Spleen (tissue), 11 donors: ENCODE data around the gene SMPDL3B. TPM values are rescaled to one million over a fixed set of nuclear protein-coding genes. Genes with fewer than 3 reads are reported as not detected.
A peak's percentile ranks its signal among the peaks of the same experiment; 100 is the strongest.

Experiments
- DNase-seq: peaks from one replicate; pipeline ENCODE4 v3.0.0-alpha.2; 2020
- H3K27ac ChIP-seq, 8 donors: fragments of 200-600 bp; sonication (generic) in 7 of 8; 1 replicate in 4 of 8; 2 replicates in 4 of 8; pipeline versions ENCODE4 v1.5.0 to v1.8.0; 2016 to 2021; ENCODE audit warnings: inconsistent platforms in 4 of 8, mild to moderate bottlenecking in 4 of 8, moderate library complexity in 1 of 8
- H3K27me3 ChIP-seq, 7 donors: fragments of 200-600 bp; sonication (generic) in 6 of 7; replicated peaks in 1 of 7; 1 replicate in 4 of 7; 2 replicates in 3 of 7; pipeline versions ENCODE4 v1.5.0 to v1.8.0; 2016 to 2021; ENCODE audit warnings: inconsistent platforms in 3 of 7, mild to moderate bottlenecking in 1 of 7
- H3K36me3 ChIP-seq, 6 donors: fragments of 200-600 bp; sonication (generic) in 5 of 6; 1 replicate in 4 of 6; 2 replicates in 2 of 6; pipeline versions ENCODE4 v1.5.0 to v1.8.0; 2016 to 2021; ENCODE audit warnings: inconsistent platforms in 2 of 6
- H3K4me1 ChIP-seq, 6 donors: fragments of 200-600 bp; sonication (generic) in 5 of 6; 1 replicate in 3 of 6; 2 replicates in 3 of 6; pipeline versions ENCODE4 v1.5.0 to v1.8.0; 2016 to 2021; ENCODE audit warnings: inconsistent platforms in 3 of 6
- H3K4me3 ChIP-seq, 8 donors: fragments of 200-600 bp; sonication (generic) in 7 of 8; 1 replicate in 4 of 8; 2 replicates in 4 of 8; pipeline versions ENCODE4 v1.5.0 to v1.8.0; 2016 to 2021; ENCODE audit warnings: inconsistent platforms in 4 of 8, mild to moderate bottlenecking in 4 of 8, moderate library complexity in 2 of 8
- H3K9me3 ChIP-seq, 8 donors: fragments of 200-600 bp; sonication (generic) in 7 of 8; 1 replicate in 4 of 8; 2 replicates in 4 of 8; pipeline versions ENCODE4 v1.5.0 to v1.8.0; 2016 to 2021; ENCODE audit warnings: inconsistent platforms in 4 of 8
- POLR2A ChIP-seq, 3 donors: fragments of 450-650 bp; IDR thresholded peaks; one replicate each; pipeline ENCODE4 v1.5.1; 2017; ENCODE audit warnings: antibody characterized with exemption in 3 of 3, mild to moderate bottlenecking in 1 of 3
- POLR2AphosphoS5 ChIP-seq, 3 donors: sonication (generic); formaldehyde crosslinking; IDR thresholded peaks; one replicate each; pipeline ENCODE4 v1.5.1; 2017; ENCODE audit warnings: antibody characterized with exemption in 3 of 3
- WGBS, 5 donors: extraction: QIAGEN DNeasy Blood & Tissue Kit in 3 of 5; methylation state at CpG; one replicate each; pipeline versions ENCODE4 v1.1.5 to v1.1.7; 2013 to 2018; 5-methylcytosine and 5-hydroxymethylcytosine counted together
- intact Hi-C: fragments of 100-400 bp; cut with DNase I; formaldehyde crosslinking; loops from one replicate; pipeline ENCODE4 v1.15.0; 2023; ENCODE audit warnings: low total_unique reads
- polyA plus RNA-seq, 3 donors: library from polyadenylated mRNA; stranded (reverse); fragments of 200-250 nt; gene quantifications; one replicate each; pipeline ENCODE4 v1.2.1, GENCODE V29; 2013
- total RNA-seq, 7 donors: library from RNA; depleted of rRNA in 3 of 7; stranded (reverse); fragments of >200 nt in 3 of 7; fragmentation: NEBNext Ultra II Directional in 4 of 7; extraction: Animal tissue kit (Norgen Biotek cat#: 25700) in 4 of 7; gene quantifications; one replicate each; pipeline versions ENCODE4 v1.1.0 to v1.2.1, GENCODE V29; 2016 to 2021
- TF ChIP-seq, protein P1 (sequence below), 11 experiments: fragments of 200-600 bp in 7 of 11; fragments of 450-650 bp in 4 of 11; sonication (generic) in 4 of 11; IDR thresholded peaks in 8 of 11; conservative IDR thresholded peaks in 3 of 11; 1 replicate in 7 of 11; 2 replicates in 4 of 11; pipeline versions ENCODE4 v1.4.0 to v1.8.0; 2016 to 2021; ENCODE audit warnings: antibody characterized with exemption in 11 of 11, inconsistent platforms in 4 of 11, mild to moderate bottlenecking in 1 of 11
- donor health status: healthy with polysubstance abuse.
- donor health status: DM: no; HTN: no; CAD: no; lungs with moderate emphysema.
- donor health status: DM: no; HTN: no; CAD: no.
- donor health status: Bipolar disorder and iron deficiency.
- donor health status: healthy.
- donor health status: DM: no; HTN: no; CAD: no.
- donor health status: DM: yes; HTN: yes; CAD: no.

SMPDL3B gene
- total and polyA plus RNA-seq, 10 donors: 0.13 to 2.5 (median 1.3) TPM; not detected in 1

DNA sequence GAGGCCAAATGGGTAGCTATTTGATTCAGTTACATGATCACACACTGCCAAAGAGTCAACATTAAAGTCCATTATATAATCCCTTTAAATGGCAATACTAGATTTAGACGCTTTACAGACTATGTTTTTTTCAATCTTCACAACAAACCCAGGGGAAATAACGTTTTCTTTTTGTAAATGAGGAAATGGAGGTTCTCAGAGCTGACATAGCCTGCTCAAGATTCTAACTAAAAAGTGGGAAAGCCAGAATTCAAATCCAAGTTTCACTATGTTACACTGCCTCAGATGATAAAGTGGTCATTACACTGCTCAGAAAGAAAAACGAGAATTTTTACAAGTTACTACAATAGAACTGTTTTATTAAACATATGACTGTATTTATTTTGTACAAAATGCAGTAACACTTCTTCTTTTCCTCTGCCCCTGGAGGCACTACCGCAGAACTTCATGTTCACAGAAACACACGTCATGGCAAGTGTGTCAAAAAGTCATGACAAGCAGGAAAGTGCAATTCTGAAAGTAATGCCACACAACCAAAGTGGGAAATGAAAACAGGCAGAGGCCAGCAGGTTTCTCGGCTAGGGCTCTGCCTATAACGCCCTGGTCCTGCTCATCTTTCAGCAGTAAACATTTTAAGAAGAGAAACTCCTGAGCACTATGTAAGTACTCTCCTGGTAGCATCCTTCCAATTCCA is 43.5 kb upstream of the SMPDL3B start:
- Histone ChIP-seq H3K27me3 (no peaks in the 10 kb centered on the region), H3K27ac (peak overlapping the region; percentile 69 to 97 (median 92)), H3K4me1 (peaks cover 14 to 78% (median 65%) of the 10 kb centered on the region in 6 donors), H3K4me3 (peak overlapping the region in 1 of 8 donors; percentile 57), H3K36me3 (peaks cover 0 to 99% (median 59%) of the 10 kb centered on the region in 6 donors), H3K9me3 (no peaks in the 10 kb centered on the region)
- WGBS, 5 donors: 19 to 45% (median 36%) methylated on average over 7 of the region's 7 CpGs
- intact Hi-C loops: no loop called here
- peak; percentile 81 for DNase-seq
- TF ChIP-seq, protein P1, sequence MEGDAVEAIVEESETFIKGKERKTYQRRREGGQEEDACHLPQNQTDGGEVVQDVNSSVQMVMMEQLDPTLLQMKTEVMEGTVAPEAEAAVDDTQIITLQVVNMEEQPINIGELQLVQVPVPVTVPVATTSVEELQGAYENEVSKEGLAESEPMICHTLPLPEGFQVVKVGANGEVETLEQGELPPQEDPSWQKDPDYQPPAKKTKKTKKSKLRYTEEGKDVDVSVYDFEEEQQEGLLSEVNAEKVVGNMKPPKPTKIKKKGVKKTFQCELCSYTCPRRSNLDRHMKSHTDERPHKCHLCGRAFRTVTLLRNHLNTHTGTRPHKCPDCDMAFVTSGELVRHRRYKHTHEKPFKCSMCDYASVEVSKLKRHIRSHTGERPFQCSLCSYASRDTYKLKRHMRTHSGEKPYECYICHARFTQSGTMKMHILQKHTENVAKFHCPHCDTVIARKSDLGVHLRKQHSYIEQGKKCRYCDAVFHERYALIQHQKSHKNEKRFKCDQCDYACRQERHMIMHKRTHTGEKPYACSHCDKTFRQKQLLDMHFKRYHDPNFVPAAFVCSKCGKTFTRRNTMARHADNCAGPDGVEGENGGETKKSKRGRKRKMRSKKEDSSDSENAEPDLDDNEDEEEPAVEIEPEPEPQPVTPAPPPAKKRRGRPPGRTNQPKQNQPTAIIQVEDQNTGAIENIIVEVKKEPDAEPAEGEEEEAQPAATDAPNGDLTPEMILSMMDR (IDR thresholded peaks at IDR 0.05 in 8 of 11, conservative IDR thresholded peaks at IDR 0.05 in 3 of 11): peak in 10 of 11 experiments; percentile 33 to 85 (median 64)
- TF ChIP-seq POLR2AphosphoS5 (IDR thresholded peaks at IDR 0.05) (peak in 2 of 3 donors; percentile 7 to 96), POLR2A (IDR thresholded peaks at IDR 0.05) (no peak)

DNA sequence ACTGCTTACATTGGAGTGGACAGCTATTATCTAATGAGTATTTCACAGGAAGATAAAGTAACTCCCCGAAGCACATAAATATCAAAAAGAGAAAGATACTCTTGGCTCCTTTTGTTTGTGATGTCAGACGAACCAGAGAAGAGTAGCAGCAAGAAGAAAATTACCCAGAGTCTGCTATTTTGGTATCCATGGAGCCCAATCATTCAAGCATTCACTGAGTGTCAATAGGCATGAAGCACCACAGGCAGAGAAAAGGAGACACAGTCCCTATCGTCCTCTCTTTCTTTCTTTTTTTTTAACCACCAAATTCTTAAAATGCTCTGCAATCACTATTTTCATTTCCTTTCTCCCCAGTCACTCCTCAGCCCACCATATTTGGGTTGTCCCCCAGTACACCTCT is 40.3 kb upstream of the SMPDL3B start:
- intact Hi-C loops: no loop called here
- Histone ChIP-seq H3K36me3 (peaks cover 0 to 99% (median 75%) of the 10 kb centered on the region in 6 donors), H3K4me3 (no peak overlapping the region), H3K27me3 (no peaks in the 10 kb centered on the region), H3K9me3 (no peaks in the 10 kb centered on the region), H3K4me1 (peaks cover 0 to 52% (median 35%) of the 10 kb centered on the region in 6 donors), H3K27ac (peak overlapping the region in 4 of 8 donors; percentile 2 to 97 (median 94))
- 78 to 86% (median 81%) methylated on average over 3 of the region's 3 CpGs for WGBS, 5 donors
- no peak for DNase-seq
- TF ChIP-seq, protein P1 (IDR thresholded peaks at IDR 0.05 in 8 of 11, conservative IDR thresholded peaks at IDR 0.05 in 3 of 11): no peak
- TF ChIP-seq POLR2AphosphoS5 (IDR thresholded peaks at IDR 0.05): no peak

DNA sequence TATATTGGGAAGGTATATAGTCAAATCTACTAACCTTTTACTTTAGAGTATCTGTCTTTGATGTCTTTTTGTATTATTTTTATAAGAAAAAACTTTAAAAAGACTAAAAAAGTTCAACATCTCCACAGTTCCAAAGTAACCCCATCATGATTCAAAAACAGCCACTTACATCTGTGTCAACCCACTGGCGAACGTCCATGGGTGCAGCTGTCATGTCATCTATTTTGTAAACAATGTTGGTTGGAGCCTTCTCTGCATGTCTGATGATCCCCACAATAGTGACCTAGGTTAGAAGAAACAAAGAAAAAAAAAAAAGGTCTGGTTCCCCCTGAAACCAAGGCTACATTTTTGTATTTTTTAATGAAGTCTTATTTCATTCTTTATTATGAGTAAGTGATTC is 28.0 kb upstream of the SMPDL3B start:
- 78 to 95% (median 82%) methylated on average over 2 of the region's 2 CpGs for WGBS, 5 donors
- Histone ChIP-seq H3K27ac (peak overlapping the region in 1 of 8 donors; percentile 82), H3K4me1 (peaks cover 0 to 35% (median 9%) of the 10 kb centered on the region in 6 donors), H3K4me3 (no peak overlapping the region), H3K9me3 (no peaks in the 10 kb centered on the region), H3K27me3 (no peaks in the 10 kb centered on the region), H3K36me3 (peaks cover 0 to 100% (median 89%) of the 10 kb centered on the region in 6 donors)
- DNase-seq: no peak
- intact Hi-C loops: no loop called here
- TF ChIP-seq, protein P1 (IDR thresholded peaks at IDR 0.05 in 8 of 11, conservative IDR thresholded peaks at IDR 0.05 in 3 of 11): no peak
- TF ChIP-seq POLR2A (IDR thresholded peaks at IDR 0.05): no peak
- no peak for TF ChIP-seq POLR2AphosphoS5 (IDR thresholded peaks at IDR 0.05)

DNA sequence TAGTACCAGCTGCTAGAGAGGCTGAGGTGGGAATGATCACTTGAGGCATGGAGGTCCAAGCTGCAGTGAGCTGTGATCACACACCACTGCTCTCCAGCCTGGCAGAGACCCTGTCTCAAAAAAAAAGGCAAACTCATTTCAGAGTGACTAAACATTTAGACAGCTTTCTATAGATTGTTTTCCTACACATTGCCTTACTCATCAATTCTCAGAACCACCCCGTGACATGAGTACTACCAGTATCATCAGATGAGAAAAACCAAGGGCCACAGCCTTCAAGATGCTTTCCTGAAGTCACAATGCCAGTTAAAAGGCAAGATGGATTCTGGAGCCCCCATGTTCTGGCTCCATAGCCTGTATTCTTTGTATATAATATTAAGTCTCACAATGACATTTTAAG is 22.4 kb upstream of the SMPDL3B start:
- H3K4me3 ChIP-seq: no peak overlapping the region
- intact Hi-C loops: no loop called here
- peak overlapping the region in 1 of 8 donors; percentile 93 for H3K27ac ChIP-seq
- H3K36me3 ChIP-seq: peaks cover 0 to 59% (median 43%) of the 10 kb centered on the region in 6 donors
- H3K9me3 ChIP-seq: peaks cover 0 to 10% (median 8%) of the 10 kb centered on the region in 8 donors
- 80 to 97% (median 91%) methylated on average over 1 of the region's 1 CpG for WGBS, 5 donors
- no peaks in the 10 kb centered on the region for H3K27me3 ChIP-seq
- TF ChIP-seq POLR2A (IDR thresholded peaks at IDR 0.05): no peak
- no peak for TF ChIP-seq POLR2AphosphoS5 (IDR thresholded peaks at IDR 0.05)
- TF ChIP-seq, protein P1 (IDR thresholded peaks at IDR 0.05 in 8 of 11, conservative IDR thresholded peaks at IDR 0.05 in 3 of 11): no peak
- DNase-seq: no peak
- H3K4me1 ChIP-seq: peaks cover 4 to 31% (median 18%) of the 10 kb centered on the region in 6 donors
